Measurements from ENCODE around the gene PIEZO2. TPM values are rescaled to one million over a fixed set of nuclear protein-coding genes. Genes with fewer than 3 reads are reported as not detected.

PIEZO2 gene
- total RNA-seq, 1 experiment from 2014 or later, result 0.57 TPM

GRCh38 chr18:10899481-10899880 lies 249.9 kb downstream of the PIEZO2 start:
- ChIA-PET POLR2A (no interaction called here), CTCF (no interaction called here)

GRCh38 chr18:10898417-10898974 lies 250.9 kb downstream of the PIEZO2 start:
- ATAC-seq (no peak), DNase-seq (ENCODE audit: low read depth, low spot score) (no peak)
- no peak for TF ChIP-seq SIN3A (IDR thresholded peaks at IDR 0.05; ENCODE audit: borderline replicate concordance, insufficient read depth, low read depth, low read length)
- TF ChIP-seq TCF7L2 (IDR thresholded peaks at IDR 0.05; ENCODE audit: low read depth, low read length), result no peak
- no peak for TF ChIP-seq POLR2AphosphoS5 (IDR thresholded peaks at IDR 0.05; ENCODE audit: low read depth, low read length)
- TF ChIP-seq REST (IDR thresholded peaks at IDR 0.05; ENCODE audit: insufficient read depth in 1 of 2, low read depth in 2 of 2, low read length in 1 of 2), result no peak
- no peak for TF ChIP-seq CTCF (IDR thresholded peaks at IDR 0.05)
- Histone ChIP-seq H3K36me3 (ENCODE audit: control insufficient read depth, insufficient read depth, low read length) (no peaks in the 10 kb centered on the region), H3K4me3 (ENCODE audit: low read depth in 2 of 2, low read length in 2 of 2) (no peak overlapping the region), H3K27me3 (ENCODE audit: control insufficient read depth, insufficient read depth, low read length) (no peaks in the 10 kb centered on the region), H3K4me1 (ENCODE audit: control insufficient read depth, insufficient read depth, low read length) (no peaks in the 10 kb centered on the region), H3K9me3 (ENCODE audit: control insufficient read depth, insufficient read depth, low read depth, low read length) (no peaks in the 10 kb centered on the region), H3K27ac (ENCODE audit: low read length) (no peak overlapping the region)
- CTCF ChIA-PET, result no interaction called here
- in situ Hi-C loops (cut with HindIII; ENCODE audit: low pct_unique_long_range_greater_than_20kb, low sequenced_read_pairs), result no loop called here
- POLR2A ChIA-PET, result no interaction called here
- BruUV-seq (replicated peaks), result no TSS peak
- intact Hi-C loops (cut with micrococcal nuclease; ENCODE audit: unreplicated experiment), result no loop called here

More at GRCh38 chr18:10899481-10899880, 249.9 kb downstream of the PIEZO2 start:
- Histone ChIP-seq H3K4me3 (ENCODE audit: low read depth in 2 of 2, low read length in 2 of 2) (no peak overlapping the region), H3K4me1 (ENCODE audit: control insufficient read depth, insufficient read depth, low read length) (no peaks in the 10 kb centered on the region), H3K27me3 (ENCODE audit: control insufficient read depth, insufficient read depth, low read length) (no peaks in the 10 kb centered on the region), H3K27ac (ENCODE audit: low read length) (no peak overlapping the region), H3K36me3 (ENCODE audit: control insufficient read depth, insufficient read depth, low read length) (no peaks in the 10 kb centered on the region), H3K9me3 (ENCODE audit: control insufficient read depth, insufficient read depth, low read depth, low read length) (no peaks in the 10 kb centered on the region)
- TF ChIP-seq POLR2AphosphoS5 (IDR thresholded peaks at IDR 0.05; ENCODE audit: low read depth, low read length), result no peak
- TF ChIP-seq CTCF (IDR thresholded peaks at IDR 0.05), result no peak
- TF ChIP-seq TCF7L2 (IDR thresholded peaks at IDR 0.05; ENCODE audit: low read depth, low read length), result no peak
- TF ChIP-seq REST (IDR thresholded peaks at IDR 0.05; ENCODE audit: insufficient read depth in 1 of 2, low read depth in 2 of 2, low read length in 1 of 2), result no peak
- TF ChIP-seq SIN3A (IDR thresholded peaks at IDR 0.05; ENCODE audit: borderline replicate concordance, insufficient read depth, low read depth, low read length), result no peak
- intact Hi-C loops (cut with micrococcal nuclease; ENCODE audit: unreplicated experiment) (no loop called here), in situ Hi-C loops (cut with HindIII; ENCODE audit: low pct_unique_long_range_greater_than_20kb, low sequenced_read_pairs) (no loop called here)
- no TSS peak for BruUV-seq (replicated peaks)
- no peak for DNase-seq (ENCODE audit: low read depth, low spot score)
- ATAC-seq, result no peak

Measured in Panc1 (cell line).